GM12892 (cell line): ENCODE results near the gene ASS1.

Experiments
- POLR2A ChIP-seq: IDR thresholded peaks from 2 replicates; pipeline ENCODE4 v1.6.1; 2011; ENCODE audit warnings: low read depth, low read length, control low read depth
- POLR2AphosphoS5 ChIP-seq: IDR thresholded peaks from 2 replicates; pipeline ENCODE4 v1.6.1; 2011; ENCODE audit warnings: low read depth, low read length, control low read depth
- TAF1 ChIP-seq: IDR thresholded peaks from 2 replicates; pipeline ENCODE4 v1.6.1; 2011; ENCODE audit warnings: low read depth, mild to moderate bottlenecking, control low read depth, low read length, borderline replicate concordance

- TF ChIP-seq POLR2A (no peak), POLR2AphosphoS5 (no peak), TAF1 (no peak)
Observed at GRCh38 chr9:130444565-130445221, at the start of gene ASS1.
